HepG2 (cell line): Measurements from ENCODE around the gene UFSP2. TPM values are rescaled to one million over a fixed set of nuclear protein-coding genes. Genes with fewer than 3 reads are reported as not detected.

Experiments
- ATF7-NPFF ChIP-seq: sonication (generic); formaldehyde crosslinking; IDR thresholded peaks from 2 replicates; pipeline ENCODE4 v1.8.1; 2023; ENCODE audit warnings: mild to moderate bottlenecking, low read depth, missing genetic modification reagents, moderate library complexity
- CEBPG ChIP-seq: IDR thresholded peaks from 2 replicates; pipeline ENCODE4 v1.6.1; 2016
- DMAP1 ChIP-seq: IDR thresholded peaks from 2 replicates; pipeline ENCODE4 v1.6.1; 2016
- DRAP1 ChIP-seq: IDR thresholded peaks from 2 replicates; pipeline ENCODE4 v1.6.1; 2016; ENCODE audit warnings: missing genetic modification reagents, missing compliant biosample characterization
- ELF3 ChIP-seq: IDR thresholded peaks from 2 replicates; pipeline ENCODE4 v1.6.1; 2016; ENCODE audit warnings: missing genetic modification reagents, missing compliant biosample characterization
- EZH2 ChIP-seq: conservative IDR thresholded peaks from 2 replicates; pipeline ENCODE4 v1.6.1; 2012; ENCODE audit warnings: mild to moderate bottlenecking, low read depth, low read length, moderate library complexity
- GABPA ChIP-seq, 2 experiments: IDR thresholded peaks; 2 replicates each; pipeline ENCODE4 v1.6.1; 2011 to 2016; ENCODE audit warnings: low read depth in 2 of 2, low read length in 1 of 2, missing biosample characterization in 1 of 2, missing genetic modification characterization in 1 of 2
- GABPB1 ChIP-seq: IDR thresholded peaks from 2 replicates; pipeline ENCODE4 v1.6.1; 2016; ENCODE audit warnings: mild to moderate bottlenecking, missing genetic modification reagents, moderate library complexity, missing compliant biosample characterization
- HOMEZ ChIP-seq: IDR thresholded peaks from 2 replicates; pipeline ENCODE4 v1.6.1; 2016; ENCODE audit warnings: low read depth
- PATZ1 ChIP-seq: sonication (generic); formaldehyde crosslinking; IDR thresholded peaks from 2 replicates; pipeline ENCODE4 v1.4.0; 2020; ENCODE audit warnings: missing genetic modification reagents
- PAXIP1 ChIP-seq: sonication (generic); formaldehyde crosslinking; conservative IDR thresholded peaks from 2 replicates; pipeline ENCODE4 v1.4.0; 2020; ENCODE audit warnings: mild to moderate bottlenecking, missing genetic modification reagents, moderate library complexity
- POGZ ChIP-seq: sonication (generic); formaldehyde crosslinking; IDR thresholded peaks from 2 replicates; pipeline ENCODE4 v1.4.0; 2020; ENCODE audit warnings: mild to moderate bottlenecking, missing genetic modification reagents
- SIX1 ChIP-seq: sonication (generic); formaldehyde crosslinking; IDR thresholded peaks from 2 replicates; pipeline ENCODE4 v1.4.0; 2020; ENCODE audit warnings: missing genetic modification reagents, borderline replicate concordance
- SMAD9 ChIP-seq: sonication (generic); formaldehyde crosslinking; IDR thresholded peaks from 2 replicates; pipeline ENCODE4 v1.5.1; 2020; ENCODE audit warnings: mild to moderate bottlenecking, missing genetic modification reagents
- SOX13 ChIP-seq, 3 experiments: fragments of 450-650 bp in 1 of 3; sonication (generic) in 1 of 3; formaldehyde crosslinking in 1 of 3; IDR thresholded peaks in 2 of 3; conservative IDR thresholded peaks in 1 of 3; 2 replicates each; pipeline versions ENCODE4 v1.5.0 to v1.6.1; 2016 to 2020; ENCODE audit warnings: antibody characterized with exemption in 1 of 3, mild to moderate bottlenecking in 1 of 3, missing compliant biosample characterization in 1 of 3, missing genetic modification reagents in 1 of 3, moderate library complexity in 1 of 3
- ZBTB1 ChIP-seq: sonication (generic); formaldehyde crosslinking; IDR thresholded peaks from 2 replicates; pipeline ENCODE4 v1.4.0; 2020; ENCODE audit warnings: missing genetic modification reagents, borderline replicate concordance
- ZBTB4 ChIP-seq: sonication (generic); formaldehyde crosslinking; IDR thresholded peaks from 2 replicates; pipeline ENCODE4 v1.4.0; 2020; ENCODE audit warnings: missing genetic modification reagents, mild to moderate bottlenecking, borderline replicate concordance
- ZIK1 ChIP-seq: sonication (generic); formaldehyde crosslinking; IDR thresholded peaks from 2 replicates; pipeline ENCODE4 v1.5.0; 2020; ENCODE audit warnings: mild to moderate bottlenecking, low read depth, missing genetic modification reagents, borderline replicate concordance
- ZNF678 ChIP-seq: sonication (generic); formaldehyde crosslinking; IDR thresholded peaks from 2 replicates; pipeline ENCODE4 v1.4.0; 2020; ENCODE audit warnings: mild to moderate bottlenecking, missing genetic modification reagents
- polyA plus RNA-seq, 8 experiments: library from polyadenylated mRNA; depleted of rRNA in 3 of 8; stranded (reverse) in 7 of 8; unstranded in 1 of 8; fragments of >200 nt; fragmentation: Illumina TruSeq in 4 of 8; extraction: Trizol in 4 of 8; gene quantifications; 2 replicates each; pipeline versions ENCODE4 v1.2.1 to v1.2.3, GENCODE V29; 2011 to 2016; ENCODE audit warnings: low read depth in 4 of 8, missing spikeins in 1 of 8, mixed read lengths in 1 of 8; ENCODE audit not compliant: insufficient read depth in 1 of 8
- total RNA-seq, 5 experiments: library from RNA; depleted of rRNA; stranded (reverse); fragments of >200 nt; fragmentation: Illumina TruSeq; extraction: Trizol; gene quantifications; 2 replicates each; pipeline ENCODE4 v1.2.3, GENCODE V29; 2016; ENCODE audit warnings: low read depth in 1 of 5

The UFSP2 gene
- total and polyA plus RNA-seq, 2 of the 13 experiments (the other 11 are each of a cell fraction or from before 2014, with no cell fraction given), result 24.1 to 32.3 TPM

- TF ChIP-seq ZBTB4, result no peak
- TF ChIP-seq ATF7-NPFF (CRISPR knock-in tag), result no peak
- TF ChIP-seq DMAP1 (CRISPR knock-in tag), result no peak
- peak; percentile 49; the same call in 1 of the 2 replicates for TF ChIP-seq ELF3 (CRISPR knock-in tag)
- TF ChIP-seq ZNF678 (CRISPR knock-in tag), result no peak
- peak; percentile 74; the same call in 1 of the 2 replicates for TF ChIP-seq HOMEZ (CRISPR knock-in tag)
- peak; percentile 93 for TF ChIP-seq CEBPG (CRISPR knock-in tag)
- TF ChIP-seq SOX13 (IDR thresholded peaks at IDR 0.05), result no peak
- peak in 1 of 2 experiments; percentile 56; a peak in 1 of 4 replicates for TF ChIP-seq SOX13 (CRISPR knock-in tag; conservative IDR thresholded peaks at IDR 0.05 in 1 of 2, IDR thresholded peaks at IDR 0.05 in 1 of 2)
- TF ChIP-seq SIX1 (CRISPR knock-in tag), result no peak
- no peak for TF ChIP-seq SMAD9 (CRISPR knock-in tag)
- no peak for TF ChIP-seq GABPB1 (CRISPR knock-in tag)
- no peak for TF ChIP-seq ZIK1
- TF ChIP-seq EZH2, result no peak
- no peak for TF ChIP-seq DRAP1 (CRISPR knock-in tag)
- TF ChIP-seq ZBTB1 (CRISPR knock-in tag), result no peak
- TF ChIP-seq PAXIP1 (CRISPR knock-in tag), result 0 out of 2 replicates have a peak, but pooled peaks have one; percentile 38
- TF ChIP-seq POGZ (CRISPR knock-in tag), result peak; percentile 54; the same call in 1 of the 2 replicates
- 0 out of 2 replicates have a peak, but pooled peaks have one; percentile 27 for TF ChIP-seq PATZ1 (CRISPR knock-in tag)
- no peak for TF ChIP-seq GABPA (IDR thresholded peaks at IDR 0.05; ENCODE audit: low read depth, low read length)
- no peak for TF ChIP-seq GABPA (CRISPR knock-in tag; IDR thresholded peaks at IDR 0.05; ENCODE audit: low read depth)
Observed at GRCh38 chr4:185380320-185380719, 45.4 kb downstream of the UFSP2 start (continued).
